ENCODE data around the gene SNAP29.

DNA sequence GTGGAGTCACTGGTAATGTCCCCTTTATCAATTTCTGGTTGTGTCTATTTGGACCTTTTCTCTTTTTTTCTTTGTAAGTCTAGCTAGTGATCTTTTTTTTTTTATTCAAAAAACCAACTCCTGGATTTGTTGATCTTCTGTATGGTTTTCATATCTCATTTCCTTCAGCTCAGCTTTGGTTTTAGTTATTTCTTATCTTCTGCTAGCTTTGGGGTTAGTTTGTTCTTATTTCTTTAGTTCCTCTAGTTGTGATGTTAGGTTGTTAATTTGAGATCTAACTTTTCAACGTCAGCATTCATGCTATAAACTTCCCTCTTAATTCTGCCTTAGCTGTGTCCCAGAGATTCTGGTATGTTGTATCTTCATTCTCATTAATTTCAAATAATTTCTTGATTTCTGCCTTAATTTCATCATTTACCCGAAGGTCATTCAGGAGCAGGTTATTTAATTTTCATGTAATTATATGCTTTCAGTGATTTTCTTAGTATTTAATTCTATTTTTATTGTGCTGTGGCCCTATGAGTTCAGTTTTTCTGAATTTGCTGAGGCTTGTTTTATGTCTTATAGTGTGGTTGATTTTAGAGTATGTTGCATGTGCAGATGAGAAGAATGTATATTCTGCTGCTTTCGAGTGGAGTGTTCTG lies 29.2 kb upstream of the SNAP29 start:
- TF ChIP-seq, protein P1, sequence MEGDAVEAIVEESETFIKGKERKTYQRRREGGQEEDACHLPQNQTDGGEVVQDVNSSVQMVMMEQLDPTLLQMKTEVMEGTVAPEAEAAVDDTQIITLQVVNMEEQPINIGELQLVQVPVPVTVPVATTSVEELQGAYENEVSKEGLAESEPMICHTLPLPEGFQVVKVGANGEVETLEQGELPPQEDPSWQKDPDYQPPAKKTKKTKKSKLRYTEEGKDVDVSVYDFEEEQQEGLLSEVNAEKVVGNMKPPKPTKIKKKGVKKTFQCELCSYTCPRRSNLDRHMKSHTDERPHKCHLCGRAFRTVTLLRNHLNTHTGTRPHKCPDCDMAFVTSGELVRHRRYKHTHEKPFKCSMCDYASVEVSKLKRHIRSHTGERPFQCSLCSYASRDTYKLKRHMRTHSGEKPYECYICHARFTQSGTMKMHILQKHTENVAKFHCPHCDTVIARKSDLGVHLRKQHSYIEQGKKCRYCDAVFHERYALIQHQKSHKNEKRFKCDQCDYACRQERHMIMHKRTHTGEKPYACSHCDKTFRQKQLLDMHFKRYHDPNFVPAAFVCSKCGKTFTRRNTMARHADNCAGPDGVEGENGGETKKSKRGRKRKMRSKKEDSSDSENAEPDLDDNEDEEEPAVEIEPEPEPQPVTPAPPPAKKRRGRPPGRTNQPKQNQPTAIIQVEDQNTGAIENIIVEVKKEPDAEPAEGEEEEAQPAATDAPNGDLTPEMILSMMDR (IDR thresholded peaks at IDR 0.05), result no peak
- TF ChIP-seq POLR2AphosphoS5 (IDR thresholded peaks at IDR 0.05) (no peak), POLR2A (IDR thresholded peaks at IDR 0.05) (no peak)
